ENCODE measurements around the gene NR2F1-AS1. TPM values are rescaled to one million over a fixed set of nuclear protein-coding genes. Genes with fewer than 3 reads are reported as not detected.

The NR2F1-AS1 gene
- total and polyA plus RNA-seq, 2 experiments from 2014 or later = 0.59 to 4.5 TPM

GRCh38 chr5:93599399-93600120 is 18.5 kb upstream of the NR2F1-AS1 start:
- peaks cover 38% of the 10 kb centered on the region for H3K4me1 Mint-ChIP-seq
- DNase-seq (ENCODE audit: low spot score) (peak; percentile 79), ATAC-seq (peak; percentile 10)
- Histone ChIP-seq H3K27ac (ENCODE audit: low read depth) (no peak overlapping the region), H3K4me3 (peak overlapping the region; percentile 33; the same call in 1 of the 2 replicates), H4K20me1 (replicated peaks; ENCODE audit: insufficient read depth) (peaks cover 29% of the 10 kb centered on the region), H3K79me2 (replicated peaks; ENCODE audit: insufficient read depth) (no peaks in the 10 kb centered on the region), H3K4me2 (peak overlapping the region; percentile 63), H3K27me3 (ENCODE audit: insufficient read depth) (peaks cover 100% of the 10 kb centered on the region), H2AFZ (no peak overlapping the region), H3K9me2 (ENCODE audit: insufficient read depth) (no peaks in the 10 kb centered on the region), H3K36me3 (ENCODE audit: insufficient read depth) (no peaks in the 10 kb centered on the region), H3F3A (replicated peaks; ENCODE audit: low read depth) (peaks cover 46% of the 10 kb centered on the region), H3K4me1 (ENCODE audit: insufficient read depth) (peaks cover 79% of the 10 kb centered on the region)
- TF ChIP-seq STAT1 (IDR thresholded peaks at IDR 0.05; ENCODE audit: unreplicated experiment) (no peak), POLR2AphosphoS5 (IDR thresholded peaks at IDR 0.05; ENCODE audit: low read depth) (no peak), EZH2 (IDR thresholded peaks at IDR 0.05; ENCODE audit: low read depth, unreplicated experiment) (peak; percentile 70), CREB1 (CRISPR knock-in tag; IDR thresholded peaks at IDR 0.05; ENCODE audit: low read depth) (no peak), JUNB (IDR thresholded peaks at IDR 0.05; ENCODE audit: unreplicated experiment) (no peak), ETS1 (IDR thresholded peaks at IDR 0.05) (no peak), NANOG (IDR thresholded peaks at IDR 0.05; ENCODE audit: borderline replicate concordance) (no peak)
- TF ChIP-seq, protein P1, sequence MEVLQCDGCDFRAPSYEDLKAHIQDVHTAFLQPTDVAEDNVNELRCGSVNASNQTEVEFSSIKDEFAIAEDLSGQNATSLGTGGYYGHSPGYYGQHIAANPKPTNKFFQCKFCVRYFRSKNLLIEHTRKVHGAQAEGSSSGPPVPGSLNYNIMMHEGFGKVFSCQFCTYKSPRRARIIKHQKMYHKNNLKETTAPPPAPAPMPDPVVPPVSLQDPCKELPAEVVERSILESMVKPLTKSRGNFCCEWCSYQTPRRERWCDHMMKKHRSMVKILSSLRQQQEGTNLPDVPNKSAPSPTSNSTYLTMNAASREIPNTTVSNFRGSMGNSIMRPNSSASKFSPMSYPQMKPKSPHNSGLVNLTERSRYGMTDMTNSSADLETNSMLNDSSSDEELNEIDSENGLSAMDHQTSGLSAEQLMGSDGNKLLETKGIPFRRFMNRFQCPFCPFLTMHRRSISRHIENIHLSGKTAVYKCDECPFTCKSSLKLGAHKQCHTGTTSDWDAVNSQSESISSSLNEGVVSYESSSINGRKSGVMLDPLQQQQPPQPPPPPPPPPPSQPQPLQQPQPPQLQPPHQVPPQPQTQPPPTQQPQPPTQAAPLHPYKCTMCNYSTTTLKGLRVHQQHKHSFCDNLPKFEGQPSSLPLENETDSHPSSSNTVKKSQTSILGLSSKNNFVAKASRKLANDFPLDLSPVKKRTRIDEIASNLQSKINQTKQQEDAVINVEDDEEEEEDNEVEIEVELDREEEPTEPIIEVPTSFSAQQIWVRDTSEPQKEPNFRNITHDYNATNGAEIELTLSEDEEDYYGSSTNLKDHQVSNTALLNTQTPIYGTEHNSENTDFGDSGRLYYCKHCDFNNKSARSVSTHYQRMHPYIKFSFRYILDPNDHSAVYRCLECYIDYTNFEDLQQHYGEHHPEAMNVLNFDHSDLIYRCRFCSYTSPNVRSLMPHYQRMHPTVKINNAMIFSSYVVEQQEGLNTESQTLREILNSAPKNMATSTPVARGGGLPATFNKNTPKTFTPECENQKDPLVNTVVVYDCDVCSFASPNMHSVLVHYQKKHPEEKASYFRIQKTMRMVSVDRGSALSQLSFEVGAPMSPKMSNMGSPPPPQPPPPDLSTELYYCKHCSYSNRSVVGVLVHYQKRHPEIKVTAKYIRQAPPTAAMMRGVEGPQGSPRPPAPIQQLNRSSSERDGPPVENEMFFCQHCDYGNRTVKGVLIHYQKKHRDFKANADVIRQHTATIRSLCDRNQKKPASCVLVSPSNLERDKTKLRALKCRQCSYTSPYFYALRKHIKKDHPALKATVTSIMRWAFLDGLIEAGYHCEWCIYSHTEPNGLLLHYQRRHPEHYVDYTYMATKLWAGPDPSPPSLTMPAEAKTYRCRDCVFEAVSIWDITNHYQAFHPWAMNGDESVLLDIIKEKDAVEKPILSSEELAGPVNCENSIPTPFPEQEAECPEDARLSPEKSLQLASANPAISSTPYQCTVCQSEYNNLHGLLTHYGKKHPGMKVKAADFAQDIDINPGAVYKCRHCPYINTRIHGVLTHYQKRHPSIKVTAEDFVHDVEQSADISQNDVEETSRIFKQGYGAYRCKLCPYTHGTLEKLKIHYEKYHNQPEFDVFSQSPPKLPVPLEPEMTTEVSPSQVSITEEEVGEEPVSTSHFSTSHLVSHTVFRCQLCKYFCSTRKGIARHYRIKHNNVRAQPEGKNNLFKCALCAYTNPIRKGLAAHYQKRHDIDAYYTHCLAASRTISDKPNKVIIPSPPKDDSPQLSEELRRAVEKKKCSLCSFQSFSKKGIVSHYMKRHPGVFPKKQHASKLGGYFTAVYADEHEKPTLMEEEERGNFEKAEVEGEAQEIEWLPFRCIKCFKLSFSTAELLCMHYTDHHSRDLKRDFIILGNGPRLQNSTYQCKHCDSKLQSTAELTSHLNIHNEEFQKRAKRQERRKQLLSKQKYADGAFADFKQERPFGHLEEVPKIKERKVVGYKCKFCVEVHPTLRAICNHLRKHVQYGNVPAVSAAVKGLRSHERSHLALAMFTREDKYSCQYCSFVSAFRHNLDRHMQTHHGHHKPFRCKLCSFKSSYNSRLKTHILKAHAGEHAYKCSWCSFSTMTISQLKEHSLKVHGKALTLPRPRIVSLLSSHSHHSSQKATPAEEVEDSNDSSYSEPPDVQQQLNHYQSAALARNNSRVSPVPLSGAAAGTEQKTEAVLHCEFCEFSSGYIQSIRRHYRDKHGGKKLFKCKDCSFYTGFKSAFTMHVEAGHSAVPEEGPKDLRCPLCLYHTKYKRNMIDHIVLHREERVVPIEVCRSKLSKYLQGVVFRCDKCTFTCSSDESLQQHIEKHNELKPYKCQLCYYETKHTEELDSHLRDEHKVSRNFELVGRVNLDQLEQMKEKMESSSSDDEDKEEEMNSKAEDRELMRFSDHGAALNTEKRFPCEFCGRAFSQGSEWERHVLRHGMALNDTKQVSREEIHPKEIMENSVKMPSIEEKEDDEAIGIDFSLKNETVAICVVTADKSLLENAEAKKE (CRISPR knock-in tag; IDR thresholded peaks at IDR 0.05) = no peak
- H3K27ac Mint-ChIP-seq = no peak overlapping the region
- H3K36me3 Mint-ChIP-seq (ENCODE audit: low read depth) = peaks cover 3% of the 10 kb centered on the region; the same call in 2 of the 3 replicates
- H3K27me3 Mint-ChIP-seq (ENCODE audit: insufficient read depth, low read depth, poor library complexity) = no peaks in the 10 kb centered on the region
- H3K4me3 Mint-ChIP-seq = no peak overlapping the region
- peaks cover 7% of the 10 kb centered on the region; the same call in 2 of the 3 replicates for H3K9me3 Mint-ChIP-seq
